Endothelial cell of umbilical vein (primary cell): ENCODE data around the gene FAM181A. TPM values are rescaled to one million over a fixed set of nuclear protein-coding genes. Genes with fewer than 3 reads are reported as not detected.

Source experiments
- microRNA-seq: library from miRNA; unstranded; fragments of <30 nt; microRNA quantifications from one replicate; pipeline ENCODE4 v1.2.0, GENCODE V29; 2021; ENCODE audit warnings: borderline number of aligned reads, borderline replicate concordance
- polyA plus RNA-seq, 4 experiments: library from polyadenylated mRNA; depleted of rRNA in 3 of 4; stranded (reverse) in 3 of 4; unstranded in 1 of 4; fragments of >200 nt; gene quantifications; 2 replicates each; pipeline versions ENCODE4 v1.2.1 to v1.2.3, GENCODE V29; 2011 to 2012; ENCODE audit warnings: missing spikeins in 1 of 4
- small RNA-seq: library from RNA; depleted of rRNA; stranded (forward); fragments of <200 nt; gene quantifications from one replicate; pipeline ENCODE3, GENCODE V24; 2012; ENCODE audit warnings: low replicate concordance, low read depth; ENCODE audit not compliant: insufficient read depth, insufficient read length
- total RNA-seq: library from RNA; stranded (reverse); gene quantifications from 2 replicates; pipeline ENCODE4 v1.2.3, GENCODE V29; 2021

FAM181A gene
- total and polyA plus RNA-seq, 2 donors (not counting 3 experiments of a cell fraction or from before 2014, with no cell fraction given) = not detected

Small RNA genes lying within 50 kb of the gene (microRNA-seq; reads per million reads assigned to microRNA genes)
- not detected for gene MIR4506

Small RNA genes lying within 50 kb of the gene (small RNA-seq; reads per million reads assigned to genes)
- gene MIR4506 = not detected

Other genes starting within 250 kb of the FAM181A start
- gene PRIMA1, start 138.9 kb upstream of the FAM181A start, total RNA-seq = not detected in 2 replicates
- gene PRIMA1, start 138.9 kb upstream of the FAM181A start, polyA plus RNA-seq = not detected in 2 replicates
- gene ASB2, start 49.2 kb downstream of the FAM181A start, total RNA-seq = not detected in 2 replicates
- gene ASB2, start 49.2 kb downstream of the FAM181A start, polyA plus RNA-seq = not detected in 2 replicates
- not detected in 2 replicates for gene CCDC197, start 70.0 kb downstream of the FAM181A start, total RNA-seq
- gene CCDC197, start 70.0 kb downstream of the FAM181A start, polyA plus RNA-seq = not detected in 2 replicates
- 1.1 and 1.6 TPM in 2 replicates for gene OTUB2, start 99.0 kb downstream of the FAM181A start, total RNA-seq
- gene OTUB2, start 99.0 kb downstream of the FAM181A start, polyA plus RNA-seq = 0.53 and 0.70 TPM in 2 replicates
- gene DDX24, start 153.9 kb downstream of the FAM181A start, total RNA-seq = 132 and 141 TPM in 2 replicates
- 86.7 and 88.3 TPM in 2 replicates for gene DDX24, start 153.9 kb downstream of the FAM181A start, polyA plus RNA-seq
- gene IFI27L1, start 154.0 kb downstream of the FAM181A start, total RNA-seq = 31.1 and 31.8 TPM in 2 replicates
- gene IFI27L1, start 154.0 kb downstream of the FAM181A start, polyA plus RNA-seq = 32.9 and 38.1 TPM in 2 replicates
- 72.0 and 126 TPM in 2 replicates for gene IFI27, start 183.4 kb downstream of the FAM181A start, total RNA-seq
- 1,265 and 1,831 TPM in 2 replicates for gene IFI27, start 183.4 kb downstream of the FAM181A start, polyA plus RNA-seq
- 11.0 and 28.7 TPM in 2 replicates for gene IFI27L2, start 202.3 kb downstream of the FAM181A start, total RNA-seq
- 82.9 and 93.9 TPM in 2 replicates for gene IFI27L2, start 202.3 kb downstream of the FAM181A start, polyA plus RNA-seq
- gene PPP4R4, start 247.0 kb downstream of the FAM181A start, total RNA-seq = not detected in 2 replicates
- not detected in 2 replicates for gene PPP4R4, start 247.0 kb downstream of the FAM181A start, polyA plus RNA-seq